ENCODE results near the gene IRGQ.

- TF ChIP-seq CTCF (IDR thresholded peaks at IDR 0.05): no peak
- TF ChIP-seq POLR2A (IDR thresholded peaks at IDR 0.05): peak; percentile 68 to 82
These were observed 23.5 kb upstream of the IRGQ start, which contains the start of gene ZNF428 for GRCh38 chr19:43619262-43620060.
